IMR-90 (cell line): ENCODE data around the gene NRARP. TPM values are rescaled to one million over a fixed set of nuclear protein-coding genes. Genes with fewer than 3 reads are reported as not detected.

Experiments used
- ATAC-seq: fragments of 200-7000 bp; cut with Tn5 transposase; 2 replicates; pipeline ENCODE4 v1.9.1; 2020; ENCODE audit warnings: low read depth, mild to moderate bottlenecking, moderate library complexity
- BruUV-seq: library from RNA; stranded (reverse); fragments of 400-500 nt; replicated peaks from 2 replicates; lab custom pipeline; 2021; lab: Mats Ljungman, UMichigan
- CTCF ChIA-PET: fragments of 300-600 bp; formaldehyde crosslinking; extraction: SDS; loops from one replicate; lab custom pipeline; 2021; ENCODE audit warnings: antibody characterized with exemption; lab: Yijun Ruan, JAX
- POLR2A ChIA-PET: fragments of 300-600 bp; sonication (Branson Sonifier 250); formaldehyde crosslinking; loops from one replicate; lab custom pipeline; 2022; ENCODE audit warnings: antibody characterized with exemption; ENCODE audit not compliant: unreplicated experiment; lab: Charles Lee
- DNase-seq: peaks from one replicate; pipeline ENCODE4 v3.0.0; 2013
- H2AFZ ChIP-seq: replicated peaks from 2 replicates; pipeline ENCODE3; 2013; ENCODE audit warnings: low read length, mild to moderate bottlenecking; ENCODE audit not compliant: poor library complexity
- H2AK5ac ChIP-seq: 2 replicates; pipeline ENCODE4 v1.6.1; 2013; ENCODE audit warnings: low read depth, low read length, inconsistent platforms
- H2AK9ac ChIP-seq: replicated peaks from 2 replicates; pipeline ENCODE3; 2013; ENCODE audit warnings: mild to moderate bottlenecking, low read depth, low read length, moderate library complexity; ENCODE audit not compliant: poor library complexity
- H2BK120ac ChIP-seq: 2 replicates; pipeline ENCODE4 v1.6.1; 2013; ENCODE audit warnings: low read depth, low read length, inconsistent platforms
- H2BK15ac ChIP-seq: 3 replicates; pipeline ENCODE4 v1.6.1; 2013; ENCODE audit warnings: low read depth, low read length, inconsistent platforms
- H2BK20ac ChIP-seq: 2 replicates; pipeline ENCODE4 v1.6.1; 2013; ENCODE audit warnings: low read depth, mild to moderate bottlenecking, inconsistent platforms, low read length, moderate library complexity
- H2BK5ac ChIP-seq: 2 replicates; pipeline ENCODE4 v1.6.1; 2013; ENCODE audit warnings: mild to moderate bottlenecking, low read depth, low read length, inconsistent platforms; ENCODE audit not compliant: poor library complexity, severe bottlenecking
- H3K14ac ChIP-seq: replicated peaks from 2 replicates; pipeline ENCODE4 v1.6.1; 2013; ENCODE audit warnings: low read depth, low read length, inconsistent platforms
- H3K18ac ChIP-seq: 2 replicates; pipeline ENCODE4 v1.6.1; 2013; ENCODE audit warnings: low read depth, low read length, control low read depth
- H3K23ac ChIP-seq: 2 replicates; pipeline ENCODE4 v1.6.1; 2013; ENCODE audit warnings: low read depth, low read length, inconsistent platforms
- H3K27ac ChIP-seq: 2 replicates; pipeline ENCODE4 v1.5.1; 2013; ENCODE audit warnings: mild to moderate bottlenecking, control low read depth, low read length; ENCODE audit not compliant: insufficient read depth
- H3K27me3 ChIP-seq: 2 replicates; pipeline ENCODE4 v1.6.1; 2013; ENCODE audit warnings: low read length; ENCODE audit not compliant: control insufficient read depth, insufficient read depth
- H3K36me3 ChIP-seq: 2 replicates; pipeline ENCODE4 v1.6.1; 2013; ENCODE audit warnings: low read length, mixed read lengths; ENCODE audit not compliant: control insufficient read depth, insufficient read depth
- H3K4ac ChIP-seq: 2 replicates; pipeline ENCODE4 v1.6.1; 2013; ENCODE audit warnings: low read depth, low read length, inconsistent platforms
- H3K4me1 ChIP-seq: 2 replicates; pipeline ENCODE4 v1.6.1; 2013; ENCODE audit warnings: low read length, mixed read lengths; ENCODE audit not compliant: control insufficient read depth, insufficient read depth
- H3K4me2 ChIP-seq: 2 replicates; pipeline ENCODE4 v1.6.1; 2013; ENCODE audit warnings: low read depth, mild to moderate bottlenecking, control low read depth, low read length, moderate library complexity
- H3K4me3 ChIP-seq: 2 replicates; pipeline ENCODE4 v1.5.1; 2013; ENCODE audit warnings: low read depth, mild to moderate bottlenecking, control low read depth, low read length, moderate library complexity; ENCODE audit not compliant: insufficient read depth
- H3K56ac ChIP-seq: 2 replicates; pipeline ENCODE4 v1.6.1; 2013; ENCODE audit warnings: low read length, inconsistent platforms; ENCODE audit not compliant: insufficient read depth; ENCODE audit errors: extremely low read depth
- H3K79me1 ChIP-seq, 2 experiments: 2 replicates each; pipeline ENCODE4 v1.6.1; 2013; ENCODE audit warnings: low read length in 2 of 2, inconsistent platforms in 1 of 2, low read depth in 1 of 2
- H3K9ac ChIP-seq: 2 replicates; pipeline ENCODE4 v1.6.1; 2013; ENCODE audit warnings: low read depth, low read length, control low read depth
- H3K9me1 ChIP-seq: 2 replicates; pipeline ENCODE4 v1.6.1; 2013; ENCODE audit warnings: low read length, inconsistent platforms; ENCODE audit not compliant: insufficient read depth
- H3K9me3 ChIP-seq: 2 replicates; pipeline ENCODE4 v1.6.1; 2013; ENCODE audit warnings: low read length; ENCODE audit not compliant: control insufficient read depth, insufficient read depth
- H4K20me1 ChIP-seq: 2 replicates; pipeline ENCODE4 v1.6.1; 2013; ENCODE audit warnings: low read length, inconsistent platforms; ENCODE audit not compliant: insufficient read depth
- H4K5ac ChIP-seq: 2 replicates; pipeline ENCODE4 v1.6.1; 2013; ENCODE audit warnings: mild to moderate bottlenecking, low read depth, low read length, control low read depth
- H4K8ac ChIP-seq, 2 experiments: 2 replicates each; pipeline ENCODE4 v1.6.1; 2013; ENCODE audit warnings: low read depth in 2 of 2, low read length in 2 of 2, control low read depth in 1 of 2, inconsistent platforms in 1 of 2
- H4K91ac ChIP-seq: 2 replicates; pipeline ENCODE4 v1.6.1; 2013; ENCODE audit warnings: low read depth, low read length, inconsistent platforms; ENCODE audit not compliant: insufficient read depth
- BHLHE40 ChIP-seq: fragments of 150-350 bp; IDR thresholded peaks from 2 replicates; pipeline ENCODE4 v1.6.1; 2016; ENCODE audit warnings: mild to moderate bottlenecking, low read depth, low read length
- CEBPB ChIP-seq: IDR thresholded peaks from 2 replicates; pipeline ENCODE4 v1.6.1; 2012; ENCODE audit warnings: low read depth, low read length, improper control_type of control experiment
- CTCF ChIP-seq: conservative IDR thresholded peaks from 2 replicates; pipeline ENCODE4 v1.5.1; 2012; ENCODE audit warnings: mild to moderate bottlenecking, low read depth, low read length, improper control_type of control experiment
- MAZ ChIP-seq: IDR thresholded peaks from 2 replicates; pipeline ENCODE4 v1.6.1; 2012; ENCODE audit warnings: low read depth, mild to moderate bottlenecking, low read length, improper control_type of control experiment, moderate library complexity, borderline replicate concordance
- MXI1 ChIP-seq: IDR thresholded peaks from 2 replicates; pipeline ENCODE4 v1.6.1; 2012; ENCODE audit warnings: low read depth, mild to moderate bottlenecking, low read length, moderate library complexity, borderline replicate concordance
- SMC3 ChIP-seq: fragments of 150-350 bp; IDR thresholded peaks from 2 replicates; pipeline ENCODE4 v1.6.1; 2016; ENCODE audit warnings: low read depth, mild to moderate bottlenecking, antibody characterized with exemption, low read length, moderate library complexity
- WGBS, 2 experiments: methylation state at CpG; one replicate each; pipeline versions ENCODE4 v1.1.5 to v1.1.7; 2013; ENCODE audit warnings: missing lambda C conversion rate in 2 of 2; ENCODE audit not compliant: insufficient read length in 1 of 2; ENCODE audit errors: extremely low coverage in 2 of 2; 5-methylcytosine and 5-hydroxymethylcytosine counted together
- dilution Hi-C: fragments of 300-500 bp; cut with HindIII; formaldehyde crosslinking; loops from one replicate; pipeline ENCODE4 v1.14.3; 2018; ENCODE audit warnings: low sequenced_read_pairs; ENCODE audit not compliant: unreplicated experiment
- in situ Hi-C: fragments of 300-500 bp; cut with MboI; formaldehyde crosslinking; loops from 3 replicates; pipeline ENCODE4 v1.14.3; 2019; ENCODE audit warnings: low sequenced_read_pairs, inconsistent platforms, mixed read lengths
- intact Hi-C: fragments of 100-400 bp; cut with micrococcal nuclease; formaldehyde crosslinking; loops from 2 replicates; pipeline ENCODE4 v1.10.0; 2022
- polyA plus RNA-seq, 3 experiments: library from polyadenylated mRNA; depleted of rRNA; stranded (reverse); fragments of >200 nt; gene quantifications; 2 replicates each; pipeline ENCODE4 v1.2.3, GENCODE V29; 2012; ENCODE audit warnings: low replicate concordance in 1 of 3
- total RNA-seq: library from RNA; depleted of rRNA; stranded (reverse); fragments of >200 nt; gene quantifications from 2 replicates; pipeline ENCODE4 v1.2.3, GENCODE V29; 2012
- TF ChIP-seq, protein P1 (sequence below): fragments of 150-350 bp; IDR thresholded peaks from 2 replicates; pipeline ENCODE4 v1.6.1; 2017; ENCODE audit warnings: mild to moderate bottlenecking, antibody characterized with exemption, low read length, low read depth

The NRARP gene
- total and polyA plus RNA-seq, 2 of the 4 experiments (the other 2 are of a cell fraction) = 0.15 TPM; not detected in 1

DNA sequence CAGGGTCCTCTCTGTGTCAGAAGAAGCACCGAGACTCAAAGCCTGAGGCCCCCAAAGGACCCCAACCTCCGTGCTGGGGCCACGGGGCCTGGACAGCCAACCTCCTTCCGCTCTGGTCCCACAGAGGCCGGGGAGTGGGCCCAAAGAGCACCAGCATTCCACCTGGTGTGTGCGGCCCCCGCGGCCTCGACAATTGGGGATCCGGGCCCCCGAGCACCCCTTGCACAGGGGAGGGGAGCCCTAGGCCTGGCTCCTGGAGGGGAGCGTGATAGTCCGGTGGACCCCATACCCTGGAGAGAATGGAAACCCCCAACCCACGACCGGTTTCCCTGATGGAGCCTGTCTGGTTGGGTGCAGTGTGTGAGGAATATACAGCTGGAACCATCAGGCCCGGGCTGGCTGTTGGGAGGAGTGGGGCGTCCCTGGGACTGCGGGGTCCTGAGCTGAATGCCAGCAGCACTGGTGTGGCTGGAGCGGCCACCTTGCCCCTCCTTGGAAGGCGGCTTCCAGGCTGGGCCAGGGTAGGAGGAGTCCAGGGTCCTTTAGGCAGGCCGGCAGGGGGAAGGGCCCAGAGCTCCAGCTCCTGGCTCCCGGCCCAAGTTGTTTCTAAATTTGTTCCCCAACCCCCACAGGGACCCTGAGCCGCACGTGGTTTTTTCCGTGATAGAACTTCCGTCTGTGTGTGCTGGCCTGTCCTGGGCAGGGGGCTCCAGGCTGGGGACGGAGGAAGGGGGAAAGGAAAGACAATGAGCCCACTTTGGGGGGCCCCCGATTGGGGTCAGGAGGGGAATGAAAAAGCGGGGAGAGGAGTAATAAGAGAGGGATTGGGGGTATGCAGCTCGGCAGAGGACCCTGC, 25.4 kb downstream of the NRARP start:
- Histone ChIP-seq H3K4ac (peak overlapping the region; percentile 82), H3K9me1 (no peaks in the 10 kb centered on the region), H3K4me1 (peaks cover 21% of the 10 kb centered on the region), H3K18ac (no peak overlapping the region; the same call in 1 of the 2 replicates), H3K9me3 (no peaks in the 10 kb centered on the region), H3K56ac (no peak overlapping the region), H2BK120ac (peak overlapping the region; percentile 66; the same call in 1 of the 2 replicates), H4K20me1 (peaks cover 32% of the 10 kb centered on the region), H4K5ac (peak overlapping the region; percentile 25; the same call in 1 of the 2 replicates), H3K36me3 (peaks cover 37% of the 10 kb centered on the region), H3K9ac (peak overlapping the region; percentile 39; the same call in 1 of the 2 replicates), H3K79me1 (peaks cover 3 to 65% of the 10 kb centered on the region in 2 experiments), H3K4me3 (no peak overlapping the region; the same call in 1 of the 2 replicates), H3K27ac (peak overlapping the region; percentile 78), H2AK9ac (peak overlapping the region; percentile 99), H2BK5ac (peak overlapping the region; percentile 71), H2BK20ac (no peak overlapping the region; the same call in 1 of the 2 replicates), H3K4me2 (peak overlapping the region; percentile 76), H3K23ac (0 out of 2 replicates have a peak overlapping the region, but pooled peaks have one; percentile 10), H2BK15ac (0 out of 3 replicates have a peak overlapping the region, but pooled peaks have one; percentile 40), H2AFZ (peak overlapping the region; percentile 88), H3K14ac (no peak overlapping the region; the same call in 1 of the 2 replicates), H4K8ac (peak overlapping the region; percentile 60 to 86; a peak in 3 of 4 replicates), H3K27me3 (no peaks in the 10 kb centered on the region), H2AK5ac (peak overlapping the region; percentile 91), H4K91ac (peak overlapping the region; percentile 73)
- ChIA-PET CTCF (no interaction called here), POLR2A (interaction anchor here (0.5 kb wide), 1 partner anchor 10 kb away, joined by 5 read pairs; no protein-coding TSS in a partner anchor)
- TF ChIP-seq MXI1 = peak; percentile 32; the same call in 1 of the 2 replicates
- TF ChIP-seq SMC3 = no peak
- TF ChIP-seq CEBPB = no peak
- TF ChIP-seq CTCF = no peak
- TF ChIP-seq, protein P1, sequence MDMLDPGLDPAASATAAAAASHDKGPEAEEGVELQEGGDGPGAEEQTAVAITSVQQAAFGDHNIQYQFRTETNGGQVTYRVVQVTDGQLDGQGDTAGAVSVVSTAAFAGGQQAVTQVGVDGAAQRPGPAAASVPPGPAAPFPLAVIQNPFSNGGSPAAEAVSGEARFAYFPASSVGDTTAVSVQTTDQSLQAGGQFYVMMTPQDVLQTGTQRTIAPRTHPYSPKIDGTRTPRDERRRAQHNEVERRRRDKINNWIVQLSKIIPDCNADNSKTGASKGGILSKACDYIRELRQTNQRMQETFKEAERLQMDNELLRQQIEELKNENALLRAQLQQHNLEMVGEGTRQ = 0 out of 2 replicates have a peak, but pooled peaks have one; percentile 18
- no peak for TF ChIP-seq MAZ
- TF ChIP-seq BHLHE40 = 0 out of 2 replicates have a peak, but pooled peaks have one; percentile 9
- DNase-seq (peak; percentile 38), ATAC-seq (peak; percentile 43)
- no TSS peak for BruUV-seq
- dilution Hi-C loops (no loop called here), intact Hi-C loops (no loop called here), in situ Hi-C loops (no loop called here)
- 48% methylated on average over 8 of the region's 30 CpGs; no CpG with 5 or more reads in 1 of the 2 experiments for WGBS, 2 experiments
